Epithelial cell of proximal tubule (primary cell): ENCODE results near the gene BAIAP3. TPM values are rescaled to one million over a fixed set of nuclear protein-coding genes. Genes with fewer than 3 reads are reported as not detected.

Source experiments
- DNase-seq: peaks from one replicate; pipeline ENCODE4 v3.0.0-alpha.2; 2011; ENCODE audit warnings: low read depth
- H3K4me3 ChIP-seq: 2 replicates; pipeline ENCODE4 v1.5.1; 2011; ENCODE audit warnings: low read depth, mild to moderate bottlenecking, low read length
- total RNA-seq: library from RNA; depleted of rRNA; stranded (reverse); fragments of >200 nt; gene quantifications from 2 replicates; pipeline ENCODE4 v1.2.3, GENCODE V29; 2015
- TF ChIP-seq, protein P1 (sequence below): conservative IDR thresholded peaks from 2 replicates; pipeline ENCODE4 v1.5.1; 2012; ENCODE audit warnings: low read depth, mild to moderate bottlenecking, low read length

BAIAP3 gene
- total RNA-seq, 1 donor from 2014 or later, result 3.9 TPM

DNA sequence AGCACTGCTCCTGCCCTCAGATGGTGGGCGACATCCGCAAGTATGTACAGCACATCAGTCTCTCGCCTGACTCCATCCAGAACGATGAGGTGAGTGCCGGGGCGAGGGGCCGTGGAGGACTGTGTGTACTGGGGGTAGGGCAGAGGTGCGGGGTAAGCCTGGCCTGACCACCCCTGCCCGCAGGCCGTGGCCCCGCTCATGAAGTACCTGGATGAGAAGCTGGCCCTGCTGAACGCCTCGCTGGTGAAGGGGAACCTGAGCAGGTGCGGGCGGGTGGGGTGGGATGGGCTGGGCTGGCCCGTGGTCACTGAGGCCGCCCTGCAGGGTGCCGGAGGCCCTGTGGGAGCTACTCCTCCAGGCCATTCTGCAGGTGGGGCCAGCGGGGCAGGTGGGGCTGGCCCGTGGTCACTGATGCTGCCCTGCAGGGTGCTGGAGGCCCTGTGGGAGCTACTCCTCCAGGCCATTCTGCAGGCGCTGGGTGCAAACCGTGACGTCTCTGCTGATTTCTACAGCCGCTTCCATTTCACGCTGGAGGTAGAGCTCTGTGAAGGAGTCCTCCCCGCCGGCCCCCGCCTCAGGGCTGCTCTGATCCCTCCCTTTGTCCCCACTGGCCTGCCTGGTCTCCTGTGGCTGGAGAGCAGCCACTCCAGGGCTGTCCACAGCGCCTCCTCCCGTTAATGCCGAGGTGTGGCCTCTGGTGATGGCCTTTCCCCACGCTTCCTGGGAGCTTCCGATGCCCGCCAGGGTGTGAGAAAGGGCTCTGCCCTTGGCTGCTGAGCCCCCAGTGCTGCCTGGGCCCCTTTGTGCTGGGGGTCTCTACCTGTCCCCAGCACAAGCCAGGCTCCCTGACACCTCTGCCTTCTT, 13.2 kb downstream of the BAIAP3 start:
- TF ChIP-seq, protein P1, sequence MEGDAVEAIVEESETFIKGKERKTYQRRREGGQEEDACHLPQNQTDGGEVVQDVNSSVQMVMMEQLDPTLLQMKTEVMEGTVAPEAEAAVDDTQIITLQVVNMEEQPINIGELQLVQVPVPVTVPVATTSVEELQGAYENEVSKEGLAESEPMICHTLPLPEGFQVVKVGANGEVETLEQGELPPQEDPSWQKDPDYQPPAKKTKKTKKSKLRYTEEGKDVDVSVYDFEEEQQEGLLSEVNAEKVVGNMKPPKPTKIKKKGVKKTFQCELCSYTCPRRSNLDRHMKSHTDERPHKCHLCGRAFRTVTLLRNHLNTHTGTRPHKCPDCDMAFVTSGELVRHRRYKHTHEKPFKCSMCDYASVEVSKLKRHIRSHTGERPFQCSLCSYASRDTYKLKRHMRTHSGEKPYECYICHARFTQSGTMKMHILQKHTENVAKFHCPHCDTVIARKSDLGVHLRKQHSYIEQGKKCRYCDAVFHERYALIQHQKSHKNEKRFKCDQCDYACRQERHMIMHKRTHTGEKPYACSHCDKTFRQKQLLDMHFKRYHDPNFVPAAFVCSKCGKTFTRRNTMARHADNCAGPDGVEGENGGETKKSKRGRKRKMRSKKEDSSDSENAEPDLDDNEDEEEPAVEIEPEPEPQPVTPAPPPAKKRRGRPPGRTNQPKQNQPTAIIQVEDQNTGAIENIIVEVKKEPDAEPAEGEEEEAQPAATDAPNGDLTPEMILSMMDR, result peak; percentile 23
- DNase-seq, result no peak

DNA sequence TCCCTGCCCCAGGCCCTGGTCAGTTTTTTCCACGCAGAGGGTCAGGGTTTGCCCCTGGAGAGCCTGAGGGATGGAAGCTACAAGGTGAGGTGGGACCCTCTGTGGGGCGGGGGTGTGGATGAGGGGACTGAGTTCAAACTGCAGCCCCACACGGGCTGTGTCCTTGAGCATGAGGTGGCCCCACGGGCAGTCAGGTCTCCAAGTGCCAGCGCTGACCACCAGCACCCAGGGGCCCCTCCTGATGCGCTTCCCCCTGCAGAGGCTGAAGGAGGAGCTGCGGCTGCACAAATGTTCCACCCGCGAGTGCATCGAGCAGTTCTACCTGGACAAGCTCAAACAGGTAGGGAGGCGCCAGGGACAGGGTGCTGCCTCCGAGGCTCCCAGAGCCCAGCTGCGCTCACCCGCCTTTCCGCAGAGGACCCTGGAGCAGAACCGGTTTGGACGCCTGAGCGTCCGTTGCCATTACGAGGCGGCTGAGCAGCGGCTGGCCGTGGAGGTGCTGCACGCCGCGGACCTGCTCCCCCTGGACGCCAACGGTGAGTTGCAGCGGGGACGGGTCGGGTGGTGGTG, 13.9 kb downstream of the BAIAP3 start:
- TF ChIP-seq, protein P1, result no peak

More for the DNA sequence above, 13.2 kb downstream of the BAIAP3 start:
- no peak overlapping the region for H3K4me3 ChIP-seq

DNA sequence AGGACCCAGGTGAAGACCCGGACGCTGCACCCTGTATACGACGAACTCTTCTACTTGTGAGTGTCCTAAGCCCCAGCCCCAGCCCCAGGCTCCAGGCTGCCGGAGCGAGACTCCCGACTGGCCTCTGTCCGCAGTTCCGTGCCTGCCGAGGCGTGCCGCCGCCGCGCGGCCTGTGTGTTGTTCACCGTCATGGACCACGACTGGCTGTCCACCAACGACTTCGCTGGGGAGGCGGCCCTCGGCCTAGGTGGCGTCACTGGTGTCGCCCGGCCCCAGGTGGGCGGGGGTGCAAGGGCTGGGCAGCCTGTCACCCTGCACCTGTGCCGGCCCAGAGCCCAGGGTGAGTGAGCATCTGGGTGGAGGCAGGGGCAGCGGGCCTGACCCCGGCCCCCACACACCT, 14.5 kb downstream of the BAIAP3 start:
- H3K4me3 ChIP-seq, result no peak overlapping the region
- TF ChIP-seq, protein P1, result no peak
- no peak for DNase-seq

More for the DNA sequence above, 13.9 kb downstream of the BAIAP3 start:
- DNase-seq, result no peak
- no peak overlapping the region for H3K4me3 ChIP-seq

DNA sequence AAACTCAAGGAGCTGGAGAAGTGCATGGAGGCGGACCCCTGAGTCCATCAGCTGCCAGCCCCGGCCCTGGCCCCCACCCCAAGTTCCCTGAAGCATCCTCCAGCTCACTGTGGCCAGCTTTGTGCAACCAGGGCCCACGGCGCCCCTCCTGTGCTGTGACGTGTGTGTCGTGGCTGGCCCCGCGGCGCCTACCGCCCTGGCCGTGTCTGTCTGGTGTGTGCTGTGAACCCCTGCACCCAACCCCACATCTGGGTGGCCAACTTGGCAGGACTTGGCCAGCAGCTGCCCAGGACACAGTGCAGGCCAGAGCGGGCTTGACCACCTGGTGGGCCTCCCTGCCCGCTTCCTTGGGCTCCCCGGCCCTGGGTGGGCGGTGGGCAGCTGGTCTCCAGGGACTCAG, 15.0 kb downstream of the BAIAP3 start:
- TF ChIP-seq, protein P1, result no peak
- no peak overlapping the region for H3K4me3 ChIP-seq
- no peak for DNase-seq

DNA sequence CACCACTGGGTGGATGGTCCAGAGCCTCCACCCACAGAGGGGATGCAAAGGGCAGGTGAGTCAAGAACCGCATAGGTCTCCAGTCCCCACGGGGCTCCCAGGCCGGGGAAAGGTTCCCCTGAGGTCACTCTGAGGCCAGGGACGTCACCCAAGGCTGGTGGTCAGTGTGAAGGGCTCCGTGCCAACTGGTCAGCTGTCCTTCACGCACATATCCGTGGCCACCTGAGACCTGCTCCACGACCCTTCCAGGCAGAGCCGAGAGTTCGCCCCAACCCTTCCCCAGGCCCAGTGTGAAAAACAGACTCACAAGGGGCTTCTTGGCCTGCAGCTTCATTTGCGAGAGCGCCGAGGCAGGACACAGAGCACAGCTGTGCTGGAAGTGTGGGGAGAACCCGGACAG, 15.5 kb downstream of the BAIAP3 start:
- TF ChIP-seq, protein P1, result no peak
- no peak overlapping the region for H3K4me3 ChIP-seq
- DNase-seq, result no peak

DNA sequence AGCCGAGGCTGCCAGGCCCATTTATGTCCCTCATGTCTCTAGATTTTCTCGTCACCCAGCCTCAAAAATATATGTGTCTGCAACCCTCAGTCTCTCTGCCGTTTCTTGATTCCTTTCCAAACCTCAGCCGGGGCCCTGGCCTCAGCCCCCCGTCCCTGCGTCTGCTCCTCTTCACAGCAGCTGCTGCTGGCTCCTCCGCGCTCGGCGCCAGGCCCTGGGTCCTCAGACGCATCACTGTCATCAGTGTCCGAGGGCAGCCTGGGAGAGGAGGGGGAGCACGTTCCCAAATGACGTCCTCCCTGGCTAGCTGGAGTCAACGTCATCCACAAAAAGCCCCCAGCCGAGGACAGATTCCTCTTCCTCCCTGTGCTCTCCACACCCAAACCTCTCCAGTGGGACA, 15.9 kb downstream of the BAIAP3 start:
- no peak overlapping the region for H3K4me3 ChIP-seq
- no peak for DNase-seq
- TF ChIP-seq, protein P1, result no peak
